ENCODE data around the gene SMPD1. TPM values are rescaled to one million over a fixed set of nuclear protein-coding genes. Genes with fewer than 3 reads are reported as not detected.

SMPD1 gene
- total and polyA plus RNA-seq, 2 donors (not counting 1 experiment from before 2014, with no cell fraction given) = 18.3 to 30.7 TPM

- peak; percentile 71 for DNase-seq
- H3K79me2 ChIP-seq (ENCODE audit: control insufficient read depth, insufficient read depth, low read length) = no peaks in the 10 kb centered on the region
- H3K27me3 ChIP-seq (replicated peaks in 1 of 4; ENCODE audit: control extremely low read depth in 1 of 4, control insufficient read depth in 3 of 4, insufficient read depth in 4 of 4, low read length in 3 of 4) = peaks cover 0 to 5% (median 0%) of the 10 kb centered on the region in 4 experiments
- H3K9me3 ChIP-seq (ENCODE audit: control extremely low read depth in 1 of 3, control insufficient read depth in 2 of 3, insufficient read depth in 1 of 3, low read length in 2 of 3) = no peaks in the 10 kb centered on the region
- CTCF ChIA-PET = interaction anchor here (0.5 to 5.5 kb wide), 25 partner anchors 9 to 1716 kb away, joined by 3 to 43 read pairs (median 5); partner anchors contain the start of genes CCKBR and OR51D1
- Mint-ChIP-seq H3K4me1 (no peaks in the 10 kb centered on the region), H3K9me3 (ENCODE audit: insufficient read depth) (no peaks in the 10 kb centered on the region), H3K27ac (no peak overlapping the region), H3K27me3 (no peaks in the 10 kb centered on the region), H3K4me3 (no peak overlapping the region)
- no peak overlapping the region for H3K4me2 ChIP-seq (replicated peaks; ENCODE audit: low read depth, low read length, poor library complexity, severe bottlenecking)
- POLR2A ChIA-PET = no interaction called here
- no peak overlapping the region for H3K27ac ChIP-seq (ENCODE audit: low read length in 2 of 2)
- no peaks in the 10 kb centered on the region for H4K20me1 ChIP-seq (ENCODE audit: control insufficient read depth, insufficient read depth, low read length, poor library complexity, severe bottlenecking)
- no peak overlapping the region for H3K9ac ChIP-seq (ENCODE audit: low read length)
- intact Hi-C loops (cut with micrococcal nuclease) = loop anchor here (5.0 to 10.0 kb wide), 3 partner anchors 101 to 1716 kb away; partner anchors contain the start of gene OR51D1
- WGBS (ENCODE audit: insufficient coverage) = 3% methylated on average over 3 of the region's 5 CpGs
- no peak overlapping the region for H3K4me3 ChIP-seq (ENCODE audit: control extremely low read depth in 1 of 5, extremely low read depth in 1 of 5, insufficient read depth in 1 of 5, low read depth in 2 of 5, low read length in 4 of 5)
- peak; percentile 64 for ATAC-seq (ENCODE audit: low read depth)
- H2AFZ ChIP-seq (ENCODE audit: insufficient read depth, low read depth, low read length, poor library complexity, severe bottlenecking) = peak overlapping the region; percentile 27
- H3K4me1 ChIP-seq (ENCODE audit: control insufficient read depth in 2 of 2, insufficient read depth in 2 of 2, low read length in 2 of 2) = peaks cover 0 to 6% of the 10 kb centered on the region in 2 donors
- H3K36me3 ChIP-seq (replicated peaks in 1 of 2; ENCODE audit: control extremely low read depth in 1 of 2, control insufficient read depth in 1 of 2, extremely low read depth in 1 of 2, insufficient read depth in 2 of 2, low read length in 1 of 2) = no peaks in the 10 kb centered on the region
- TF ChIP-seq CTCF (IDR thresholded peaks at IDR 0.05) (peak; percentile 98), EZH2 (IDR thresholded peaks at IDR 0.05; ENCODE audit: borderline replicate concordance, insufficient read depth, low read depth, low read length, poor library complexity, severe bottlenecking) (no peak)
Measured at GRCh38 chr11:6353367-6353987, 36.8 kb upstream of the SMPD1 start.

Measured in B cell (primary cell).